Activated naive CD8-positive, alpha-beta T cell treated with anti-CD3 and anti-CD28 coated beads, Interleukin-2, amount 10 ng/mL, durations not matched to agents 7 days and 5 days (primary cell): ENCODE results near the gene DSCAM. TPM values are rescaled to one million over a fixed set of nuclear protein-coding genes. Genes with fewer than 3 reads are reported as not detected.
"Not testable (repeated sequence)": the region's sequence is repeated elsewhere in the genome, so short reads cannot be mapped to it uniquely, and the experiment has no call there.

Source experiments
- ATAC-seq: fragments of 150-1000 bp; cut with Tn5 transposase; one replicate; pipeline ENCODE4 v1.10.0; 2021; ENCODE audit warnings: low read depth, moderate library complexity
- POLR2A ChIA-PET: fragments of 350-600 bp; sonication (Branson Sonifier 250); formaldehyde crosslinking; loops from one replicate; lab custom pipeline; 2021; ENCODE audit warnings: antibody characterized with exemption; lab: Charles Lee
- DNase-seq: peaks from one replicate; pipeline ENCODE4 v3.0.0; 2021
- H3K27ac Mint-ChIP-seq: one replicate; pipeline ENCODE4 v1.8.0; 2022; ENCODE audit warnings: mild to moderate bottlenecking, mixed read lengths
- H3K27me3 Mint-ChIP-seq: one replicate; pipeline ENCODE4 v1.8.0; 2022; ENCODE audit warnings: mild to moderate bottlenecking, moderate library complexity, mixed read lengths
- H3K36me3 Mint-ChIP-seq: one replicate; pipeline ENCODE4 v1.8.0; 2021; ENCODE audit warnings: mild to moderate bottlenecking, mixed read lengths
- H3K4me1 Mint-ChIP-seq: one replicate; pipeline ENCODE4 v1.8.0; 2021; ENCODE audit warnings: mixed read lengths
- H3K4me3 Mint-ChIP-seq: one replicate; pipeline ENCODE4 v1.8.0; 2022; ENCODE audit warnings: mild to moderate bottlenecking, moderate library complexity, mixed read lengths
- H3K9me3 Mint-ChIP-seq: one replicate; pipeline ENCODE4 v1.8.0; 2021; ENCODE audit warnings: mixed read lengths
- total RNA-seq, 2 experiments: library from RNA; stranded (reverse); gene quantifications; one replicate each; pipeline ENCODE4 v1.2.3, GENCODE V29; 2021

DSCAM gene
- total RNA-seq, 2 experiments from 2014 or later, result not detected

GRCh38 chr21:40463176-40463575 lies 383.8 kb downstream of the DSCAM start:
- H3K4me3 Mint-ChIP-seq, result no peak overlapping the region
- H3K9me3 Mint-ChIP-seq, result no peaks in the 10 kb centered on the region
- no peaks in the 10 kb centered on the region for H3K36me3 Mint-ChIP-seq
- POLR2A ChIA-PET, result no interaction called here
- ATAC-seq (no peak), DNase-seq (no peak)
- H3K27ac Mint-ChIP-seq, result no peak overlapping the region
- H3K27me3 Mint-ChIP-seq, result peaks cover 2% of the 10 kb centered on the region
- H3K4me1 Mint-ChIP-seq, result no peaks in the 10 kb centered on the region

- H3K27me3 Mint-ChIP-seq, result no peaks in the 10 kb centered on the region
- H3K36me3 Mint-ChIP-seq, result no peaks in the 10 kb centered on the region
- H3K9me3 Mint-ChIP-seq, result no peaks in the 10 kb centered on the region
- H3K4me1 Mint-ChIP-seq, result no peaks in the 10 kb centered on the region
- no peak for ATAC-seq
- POLR2A ChIA-PET, result no interaction called here
- H3K27ac Mint-ChIP-seq, result no peak overlapping the region
- DNase-seq, result no peak
- no peak overlapping the region for H3K4me3 Mint-ChIP-seq
Observed at GRCh38 chr21:40461008-40461407, 385.9 kb downstream of the DSCAM start.

- ATAC-seq, result no peak
- H3K36me3 Mint-ChIP-seq, result no peaks in the 10 kb centered on the region
Observed at GRCh38 chr21:40457741-40458140, 389.2 kb downstream of the DSCAM start.

GRCh38 chr21:40454057-40454456 lies 392.9 kb downstream of the DSCAM start:
- Mint-ChIP-seq H3K9me3 (peaks cover 2% of the 10 kb centered on the region), H3K27me3 (no peaks in the 10 kb centered on the region), H3K4me1 (no peaks in the 10 kb centered on the region), H3K27ac (no peak overlapping the region), H3K4me3 (no peak overlapping the region), H3K36me3 (no peaks in the 10 kb centered on the region)
- POLR2A ChIA-PET, result no interaction called here
- ATAC-seq (no peak), DNase-seq (no peak)

More at GRCh38 chr21:40457741-40458140, 389.2 kb downstream of the DSCAM start:
- no peak overlapping the region for H3K4me3 Mint-ChIP-seq
- H3K27me3 Mint-ChIP-seq, result no peaks in the 10 kb centered on the region
- peaks cover 2% of the 10 kb centered on the region for H3K9me3 Mint-ChIP-seq
- no peaks in the 10 kb centered on the region for H3K4me1 Mint-ChIP-seq
- POLR2A ChIA-PET, result no interaction called here
- no peak for DNase-seq
- no peak overlapping the region for H3K27ac Mint-ChIP-seq

GRCh38 chr21:40453183-40453582 lies 393.8 kb downstream of the DSCAM start:
- DNase-seq, result no peak
- Mint-ChIP-seq H3K27ac (no peak overlapping the region), H3K4me1 (no peaks in the 10 kb centered on the region), H3K27me3 (no peaks in the 10 kb centered on the region), H3K9me3 (peaks cover 2% of the 10 kb centered on the region), H3K4me3 (no peak overlapping the region), H3K36me3 (no peaks in the 10 kb centered on the region)
- POLR2A ChIA-PET, result no interaction called here
- no peak for ATAC-seq

- POLR2A ChIA-PET, result no interaction called here
Observed at GRCh38 chr21:40452548-40452947, 394.4 kb downstream of the DSCAM start.

GRCh38 chr21:40447016-40447415 lies 399.9 kb downstream of the DSCAM start:
- H3K9me3 Mint-ChIP-seq, result peaks cover 3% of the 10 kb centered on the region
- ATAC-seq (no peak), DNase-seq (no peak)
- H3K27ac Mint-ChIP-seq, result no peak overlapping the region
- no peaks in the 10 kb centered on the region for H3K36me3 Mint-ChIP-seq
- no peak overlapping the region for H3K4me3 Mint-ChIP-seq
- H3K4me1 Mint-ChIP-seq, result no peaks in the 10 kb centered on the region
- POLR2A ChIA-PET, result no interaction called here
- no peaks in the 10 kb centered on the region for H3K27me3 Mint-ChIP-seq

More at GRCh38 chr21:40452548-40452947, 394.4 kb downstream of the DSCAM start:
- ATAC-seq, result no peak
- Mint-ChIP-seq H3K9me3 (peaks cover 2% of the 10 kb centered on the region), H3K27ac (no peak overlapping the region), H3K36me3 (no peaks in the 10 kb centered on the region), H3K4me1 (no peaks in the 10 kb centered on the region), H3K27me3 (no peaks in the 10 kb centered on the region), H3K4me3 (no peak overlapping the region)
- no peak for DNase-seq

DNA sequence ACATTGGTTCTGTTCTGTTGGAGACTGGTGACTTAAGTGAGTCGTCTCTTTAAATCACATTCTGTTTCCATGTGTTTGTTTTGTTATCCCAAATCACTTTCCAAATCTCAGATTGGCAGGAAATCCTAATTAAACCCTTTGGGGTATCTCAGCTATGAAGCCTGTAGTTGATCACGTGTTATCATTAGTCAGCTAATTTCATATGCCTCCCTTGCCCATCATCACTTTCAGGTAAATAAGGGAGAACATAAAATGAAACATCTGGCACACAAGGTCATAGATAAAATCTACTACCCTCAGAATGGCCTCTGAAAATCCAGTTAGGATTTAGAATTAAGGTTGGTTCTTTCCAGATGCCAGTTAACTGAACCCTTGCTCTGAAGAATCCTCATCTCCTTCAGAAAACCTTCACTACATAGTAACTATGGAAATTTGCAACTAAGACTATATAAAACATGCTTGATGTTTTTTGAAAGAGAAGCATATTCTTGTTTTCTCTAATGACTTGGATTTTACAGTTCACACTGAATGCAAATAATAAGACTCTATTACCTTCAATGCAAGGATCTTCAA lies 401.5 kb downstream of the DSCAM start:
- no peaks in the 10 kb centered on the region for H3K36me3 Mint-ChIP-seq
- H3K27me3 Mint-ChIP-seq, result no peaks in the 10 kb centered on the region
- DNase-seq (no peak), ATAC-seq (no peak)
- no peak overlapping the region for H3K4me3 Mint-ChIP-seq
- H3K9me3 Mint-ChIP-seq, result peaks cover 3% of the 10 kb centered on the region
- POLR2A ChIA-PET, result no interaction called here
- H3K4me1 Mint-ChIP-seq, result no peaks in the 10 kb centered on the region
- H3K27ac Mint-ChIP-seq, result no peak overlapping the region

GRCh38 chr21:40439581-40439980 lies 407.4 kb downstream of the DSCAM start:
- H3K4me1 Mint-ChIP-seq, H3K27me3 Mint-ChIP-seq, DNase-seq, H3K27ac Mint-ChIP-seq, H3K4me3 Mint-ChIP-seq, ATAC-seq, H3K36me3 Mint-ChIP-seq, POLR2A ChIA-PET, H3K9me3 Mint-ChIP-seq: not testable (repeated sequence)

DNA sequence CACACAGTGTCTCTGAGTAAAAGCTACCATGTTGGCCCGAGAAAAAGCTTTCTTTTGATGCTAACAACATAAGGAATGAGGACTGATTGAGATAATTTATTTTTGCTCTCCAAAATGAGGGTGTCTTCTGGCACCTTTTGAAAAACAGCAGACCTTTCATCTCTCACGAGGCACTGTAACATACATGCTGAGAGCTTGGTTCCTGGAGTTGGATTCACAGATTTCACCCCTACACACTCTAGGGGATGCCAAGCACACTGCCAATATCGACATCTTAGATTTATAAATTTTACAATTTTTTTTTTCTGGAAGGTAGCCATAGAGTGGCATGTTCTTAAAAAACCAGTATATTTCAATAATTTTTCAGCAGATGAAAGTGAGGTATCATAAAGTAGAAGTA lies 408.3 kb downstream of the DSCAM start:
- POLR2A ChIA-PET, result no interaction called here
- Mint-ChIP-seq H3K27ac (no peak overlapping the region), H3K4me1 (no peaks in the 10 kb centered on the region), H3K27me3 (no peaks in the 10 kb centered on the region), H3K36me3 (no peaks in the 10 kb centered on the region), H3K4me3 (no peak overlapping the region), H3K9me3 (peaks cover 1% of the 10 kb centered on the region)
- no peak for ATAC-seq
- no peak for DNase-seq

GRCh38 chr21:40436261-40436660 lies 410.7 kb downstream of the DSCAM start:
- H3K36me3 Mint-ChIP-seq, result no peaks in the 10 kb centered on the region
- H3K27me3 Mint-ChIP-seq, result no peaks in the 10 kb centered on the region
- POLR2A ChIA-PET, result no interaction called here
- no peaks in the 10 kb centered on the region for H3K4me1 Mint-ChIP-seq
- ATAC-seq, result no peak
- no peak for DNase-seq
- no peak overlapping the region for H3K27ac Mint-ChIP-seq
- H3K9me3 Mint-ChIP-seq, result peaks cover 1% of the 10 kb centered on the region
- H3K4me3 Mint-ChIP-seq, result no peak overlapping the region

- POLR2A ChIA-PET, result no interaction called here
- DNase-seq, result no peak
- Mint-ChIP-seq H3K4me1 (no peaks in the 10 kb centered on the region), H3K27ac (no peak overlapping the region), H3K4me3 (no peak overlapping the region), H3K27me3 (no peaks in the 10 kb centered on the region), H3K9me3 (peaks cover 1% of the 10 kb centered on the region), H3K36me3 (no peaks in the 10 kb centered on the region)
- ATAC-seq, result no peak
Observed at GRCh38 chr21:40433538-40433937, 413.4 kb downstream of the DSCAM start.

DNA sequence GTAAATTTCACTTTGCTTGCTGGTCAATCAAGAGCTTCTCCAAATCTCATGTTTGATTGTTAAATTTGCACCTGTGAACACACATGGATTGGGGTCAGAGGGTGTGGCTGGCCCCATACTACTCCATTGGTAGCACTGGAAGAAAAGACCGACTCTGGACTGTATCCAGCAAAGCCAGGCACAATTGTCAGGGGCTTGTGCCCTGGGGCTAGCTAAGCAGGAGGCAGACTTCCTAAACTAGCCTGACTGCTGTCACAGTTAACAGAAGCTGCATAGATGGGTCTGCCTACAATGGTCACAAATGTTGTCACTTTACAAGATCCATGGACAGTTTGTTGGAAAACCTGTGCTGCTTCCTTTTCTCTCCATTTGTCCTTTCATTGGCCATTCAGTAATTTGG lies 421.0 kb downstream of the DSCAM start:
- Mint-ChIP-seq H3K9me3 (peaks cover 5% of the 10 kb centered on the region), H3K27ac (no peak overlapping the region), H3K27me3 (no peaks in the 10 kb centered on the region), H3K4me1 (no peaks in the 10 kb centered on the region), H3K36me3 (no peaks in the 10 kb centered on the region), H3K4me3 (no peak overlapping the region)
- ATAC-seq, result no peak
- POLR2A ChIA-PET, result no interaction called here
- no peak for DNase-seq

DNA sequence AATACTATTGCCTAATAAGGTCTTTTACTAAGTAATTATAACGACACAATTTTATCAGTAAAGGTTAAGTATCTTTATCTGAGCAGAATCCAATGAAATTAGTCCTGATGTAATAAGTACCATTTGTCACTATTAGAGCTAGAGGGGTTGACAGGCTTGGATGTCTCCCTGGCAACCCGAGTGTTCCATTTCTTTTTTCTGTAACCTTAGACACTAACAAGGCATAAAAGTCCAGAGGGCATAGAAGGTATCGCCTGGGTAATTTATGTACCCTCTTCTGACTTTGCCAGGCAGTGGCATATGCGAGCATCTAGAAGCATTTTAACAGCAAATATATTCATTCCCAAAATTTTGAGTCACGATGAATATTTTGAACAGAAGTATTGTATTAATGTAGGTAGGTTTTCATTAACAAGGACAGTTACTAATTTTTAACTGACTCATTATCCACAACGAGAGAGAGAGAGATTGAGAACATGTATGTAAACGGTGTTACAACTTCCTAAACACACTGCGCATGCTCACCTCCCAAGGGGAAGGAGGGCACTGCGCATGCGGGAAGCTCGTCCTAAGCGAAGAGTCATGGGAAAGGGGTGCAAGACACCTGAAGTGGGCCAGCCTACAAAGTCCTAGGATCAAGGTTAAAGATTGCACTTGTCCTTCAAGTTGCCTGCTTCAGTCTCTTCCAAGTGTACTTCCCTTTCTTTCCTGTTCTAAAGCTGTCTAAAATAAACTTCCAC lies 423.9 kb downstream of the DSCAM start:
- H3K4me3 Mint-ChIP-seq, result no peak overlapping the region
- no peaks in the 10 kb centered on the region for H3K27me3 Mint-ChIP-seq
- ATAC-seq, result no peak
- H3K36me3 Mint-ChIP-seq, result no peaks in the 10 kb centered on the region
- POLR2A ChIA-PET, result no interaction called here
- no peak overlapping the region for H3K27ac Mint-ChIP-seq
- DNase-seq, result no peak
- H3K4me1 Mint-ChIP-seq, result no peaks in the 10 kb centered on the region
- H3K9me3 Mint-ChIP-seq, result peaks cover 6% of the 10 kb centered on the region
